ENCODE data around the gene TMEM131.
A peak's percentile ranks its signal among the peaks of the same experiment; 100 is the strongest.

TMEM131 gene

GRCh38 chr2:97754690-97755346, 240.9 kb downstream of the TMEM131 start:
- Mint-ChIP-seq H3K4me3 (no peak overlapping the region), H3K4me1 (peaks cover 5% of the 10 kb centered on the region), H3K27me3 (no peaks in the 10 kb centered on the region), H3K9me3 (no peaks in the 10 kb centered on the region), H3K27ac (no peak overlapping the region)
- no peak for DNase-seq
- ATAC-seq, result no peak

- ATAC-seq, result no peak
- H3K4me3 Mint-ChIP-seq, result no peak overlapping the region
- no peaks in the 10 kb centered on the region for H3K9me3 Mint-ChIP-seq
- peaks cover 15% of the 10 kb centered on the region for H3K4me1 Mint-ChIP-seq
- H3K27me3 Mint-ChIP-seq, result no peaks in the 10 kb centered on the region
- no peak for DNase-seq
- no peak overlapping the region for H3K27ac Mint-ChIP-seq
Measured at GRCh38 chr2:97752342-97753334, 243.1 kb downstream of the TMEM131 start.

- DNase-seq (no peak), ATAC-seq (no peak)
- Mint-ChIP-seq H3K4me1 (peaks cover 24% of the 10 kb centered on the region), H3K9me3 (no peaks in the 10 kb centered on the region), H3K4me3 (no peak overlapping the region), H3K27me3 (no peaks in the 10 kb centered on the region), H3K27ac (no peak overlapping the region)
Measured at GRCh38 chr2:97751752-97752151, 244.0 kb downstream of the TMEM131 start.

- ATAC-seq, result no peak
- no peaks in the 10 kb centered on the region for H3K27me3 Mint-ChIP-seq
Measured at GRCh38 chr2:97750017-97750416, 245.7 kb downstream of the TMEM131 start.

GRCh38 chr2:97749581-97749980, 246.2 kb downstream of the TMEM131 start:
- ATAC-seq, result no peak
- H3K4me3 Mint-ChIP-seq, result no peak overlapping the region
- H3K4me1 Mint-ChIP-seq, result peaks cover 43% of the 10 kb centered on the region
- no peak for DNase-seq
- H3K27me3 Mint-ChIP-seq, result no peaks in the 10 kb centered on the region
- H3K9me3 Mint-ChIP-seq, result no peaks in the 10 kb centered on the region
- no peak overlapping the region for H3K27ac Mint-ChIP-seq

More at GRCh38 chr2:97750017-97750416, 245.7 kb downstream of the TMEM131 start:
- H3K9me3 Mint-ChIP-seq, result no peaks in the 10 kb centered on the region
- peaks cover 39% of the 10 kb centered on the region for H3K4me1 Mint-ChIP-seq
- H3K4me3 Mint-ChIP-seq, result no peak overlapping the region
- no peak overlapping the region for H3K27ac Mint-ChIP-seq
- no peak for DNase-seq

GRCh38 chr2:97747716-97748115, 248.0 kb downstream of the TMEM131 start:
- H3K4me1 Mint-ChIP-seq, result peaks cover 61% of the 10 kb centered on the region
- ATAC-seq (no peak), DNase-seq (no peak)
- no peak overlapping the region for H3K4me3 Mint-ChIP-seq
- no peaks in the 10 kb centered on the region for H3K27me3 Mint-ChIP-seq
- no peak overlapping the region for H3K27ac Mint-ChIP-seq
- H3K9me3 Mint-ChIP-seq, result no peaks in the 10 kb centered on the region

- no peak overlapping the region for H3K27ac Mint-ChIP-seq
- H3K4me3 Mint-ChIP-seq, result no peak overlapping the region
- peak; percentile 44 for ATAC-seq
- no peaks in the 10 kb centered on the region for H3K9me3 Mint-ChIP-seq
- peaks cover 66% of the 10 kb centered on the region for H3K4me1 Mint-ChIP-seq
- H3K27me3 Mint-ChIP-seq, result no peaks in the 10 kb centered on the region
- DNase-seq, result no peak
Measured at GRCh38 chr2:97747285-97747684, 248.5 kb downstream of the TMEM131 start.

GRCh38 chr2:97745474-97746174, 250.1 kb downstream of the TMEM131 start:
- Mint-ChIP-seq H3K9me3 (no peaks in the 10 kb centered on the region), H3K27me3 (no peaks in the 10 kb centered on the region), H3K27ac (no peak overlapping the region), H3K4me1 (peaks cover 82% of the 10 kb centered on the region), H3K4me3 (peak overlapping the region; percentile 13 to 16)
- DNase-seq, result peak; percentile 42 to 63
- ATAC-seq, result peak; percentile 94

- Mint-ChIP-seq H3K27ac (peak overlapping the region in 1 of 2 donors; percentile 85), H3K9me3 (no peaks in the 10 kb centered on the region), H3K27me3 (no peaks in the 10 kb centered on the region), H3K4me1 (peaks cover 85% of the 10 kb centered on the region), H3K4me3 (no peak overlapping the region)
- ATAC-seq (no peak), DNase-seq (no peak)
Measured at GRCh38 chr2:97743913-97744312, 251.8 kb downstream of the TMEM131 start.

GRCh38 chr2:97742381-97742847, 253.3 kb downstream of the TMEM131 start:
- Mint-ChIP-seq H3K4me1 (peaks cover 81% of the 10 kb centered on the region), H3K27me3 (no peaks in the 10 kb centered on the region), H3K4me3 (peak overlapping the region in 1 of 2 donors; percentile 11), H3K9me3 (no peaks in the 10 kb centered on the region), H3K27ac (peak overlapping the region; percentile 10 to 85)
- peak in 1 of 2 donors; percentile 52 for DNase-seq
- ATAC-seq, result peak; percentile 60

GRCh38 chr2:97741686-97742085, 254.1 kb downstream of the TMEM131 start:
- Mint-ChIP-seq H3K4me3 (peak overlapping the region; percentile 6 to 16), H3K27me3 (no peaks in the 10 kb centered on the region), H3K4me1 (peaks cover 74% of the 10 kb centered on the region), H3K27ac (peak overlapping the region in 1 of 2 donors; percentile 10), H3K9me3 (no peaks in the 10 kb centered on the region)
- ATAC-seq (no peak), DNase-seq (no peak)

- ATAC-seq (no peak), DNase-seq (no peak)
- Mint-ChIP-seq H3K4me1 (peaks cover 72% of the 10 kb centered on the region), H3K4me3 (no peak overlapping the region), H3K9me3 (no peaks in the 10 kb centered on the region), H3K27me3 (no peaks in the 10 kb centered on the region), H3K27ac (no peak overlapping the region)
Measured at GRCh38 chr2:97741251-97741650, 254.5 kb downstream of the TMEM131 start.

GRCh38 chr2:97740590-97741182, 255.1 kb downstream of the TMEM131 start:
- no peaks in the 10 kb centered on the region for H3K9me3 Mint-ChIP-seq
- DNase-seq, result peak; percentile 50
- no peak overlapping the region for H3K27ac Mint-ChIP-seq
- H3K4me1 Mint-ChIP-seq, result peaks cover 66% of the 10 kb centered on the region
- no peak for ATAC-seq
- no peaks in the 10 kb centered on the region for H3K27me3 Mint-ChIP-seq
- H3K4me3 Mint-ChIP-seq, result peak overlapping the region in 1 of 2 donors; percentile 17

- Mint-ChIP-seq H3K27me3 (no peaks in the 10 kb centered on the region), H3K27ac (no peak overlapping the region), H3K4me3 (no peak overlapping the region), H3K9me3 (no peaks in the 10 kb centered on the region), H3K4me1 (peaks cover 58% of the 10 kb centered on the region)
- ATAC-seq (no peak), DNase-seq (no peak)
Measured at GRCh38 chr2:97739893-97740245, 255.9 kb downstream of the TMEM131 start.

Measured in stimulated activated naive CD8-positive, alpha-beta T cell treated with anti-CD3 and anti-CD28 coated beads, Interleukin-15, amount 100 ng/mL, for 72 hours (primary cell).